ENCODE results near the gene RNF150. TPM values are rescaled to one million over a fixed set of nuclear protein-coding genes. Genes with fewer than 3 reads are reported as not detected.
"Not testable (repeated sequence)": the region's sequence is repeated elsewhere in the genome, so short reads cannot be mapped to it uniquely, and the experiment has no call there.

RNF150 gene
- total RNA-seq, 1 donor, result 16.4 TPM

GRCh38 chr4:140839406-140839805 lies 293.9 kb downstream of the RNF150 start:
- no peak overlapping the region for H3K4me3 ChIP-seq (ENCODE audit: low read depth, low read length)
- no peak for DNase-seq (ENCODE audit: low read depth)
- TF ChIP-seq, protein P1, sequence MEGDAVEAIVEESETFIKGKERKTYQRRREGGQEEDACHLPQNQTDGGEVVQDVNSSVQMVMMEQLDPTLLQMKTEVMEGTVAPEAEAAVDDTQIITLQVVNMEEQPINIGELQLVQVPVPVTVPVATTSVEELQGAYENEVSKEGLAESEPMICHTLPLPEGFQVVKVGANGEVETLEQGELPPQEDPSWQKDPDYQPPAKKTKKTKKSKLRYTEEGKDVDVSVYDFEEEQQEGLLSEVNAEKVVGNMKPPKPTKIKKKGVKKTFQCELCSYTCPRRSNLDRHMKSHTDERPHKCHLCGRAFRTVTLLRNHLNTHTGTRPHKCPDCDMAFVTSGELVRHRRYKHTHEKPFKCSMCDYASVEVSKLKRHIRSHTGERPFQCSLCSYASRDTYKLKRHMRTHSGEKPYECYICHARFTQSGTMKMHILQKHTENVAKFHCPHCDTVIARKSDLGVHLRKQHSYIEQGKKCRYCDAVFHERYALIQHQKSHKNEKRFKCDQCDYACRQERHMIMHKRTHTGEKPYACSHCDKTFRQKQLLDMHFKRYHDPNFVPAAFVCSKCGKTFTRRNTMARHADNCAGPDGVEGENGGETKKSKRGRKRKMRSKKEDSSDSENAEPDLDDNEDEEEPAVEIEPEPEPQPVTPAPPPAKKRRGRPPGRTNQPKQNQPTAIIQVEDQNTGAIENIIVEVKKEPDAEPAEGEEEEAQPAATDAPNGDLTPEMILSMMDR (IDR thresholded peaks at IDR 0.05; ENCODE audit: insufficient read depth, low read depth, low read length), result no peak

- TF ChIP-seq, protein P1 (IDR thresholded peaks at IDR 0.05; ENCODE audit: insufficient read depth, low read depth, low read length), result no peak
- H3K4me3 ChIP-seq (ENCODE audit: low read depth, low read length), result no peak overlapping the region
- no peak for DNase-seq (ENCODE audit: low read depth)
Observed at GRCh38 chr4:140837736-140838135, 295.5 kb downstream of the RNF150 start.

DNA sequence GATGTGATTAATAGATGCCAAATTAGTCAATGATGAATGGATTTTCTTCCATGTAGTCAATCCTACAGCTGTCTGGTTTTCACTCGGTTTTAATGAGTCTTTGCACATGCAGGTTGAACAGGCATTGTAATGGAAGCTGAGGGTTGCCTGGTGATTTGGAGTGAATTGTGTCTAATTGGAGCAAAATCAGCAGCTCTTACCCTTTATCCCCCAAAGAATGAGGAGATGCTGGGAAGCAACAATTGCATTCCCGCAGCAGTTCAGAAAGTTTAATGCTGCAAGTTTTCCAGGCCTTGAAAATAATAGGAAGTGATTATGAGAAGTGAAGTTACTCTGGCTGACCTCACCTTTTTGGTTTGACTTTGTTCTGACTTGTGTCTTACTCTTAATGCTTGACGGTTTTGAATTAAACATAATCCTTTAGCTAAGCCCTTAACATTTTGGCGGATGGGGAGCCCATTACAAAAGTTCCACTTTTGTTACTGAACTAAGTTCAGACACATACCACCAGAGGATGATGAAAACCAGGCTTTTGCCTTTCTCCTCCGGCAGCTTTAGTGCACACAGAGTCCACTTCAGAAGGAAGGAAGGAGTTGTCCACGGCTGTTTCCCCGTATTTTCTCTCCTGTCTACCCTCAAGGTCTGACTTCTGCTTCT lies 298.3 kb downstream of the RNF150 start:
- TF ChIP-seq, protein P1 (IDR thresholded peaks at IDR 0.05; ENCODE audit: insufficient read depth, low read depth, low read length), result no peak
- no peak for DNase-seq (ENCODE audit: low read depth)

DNA sequence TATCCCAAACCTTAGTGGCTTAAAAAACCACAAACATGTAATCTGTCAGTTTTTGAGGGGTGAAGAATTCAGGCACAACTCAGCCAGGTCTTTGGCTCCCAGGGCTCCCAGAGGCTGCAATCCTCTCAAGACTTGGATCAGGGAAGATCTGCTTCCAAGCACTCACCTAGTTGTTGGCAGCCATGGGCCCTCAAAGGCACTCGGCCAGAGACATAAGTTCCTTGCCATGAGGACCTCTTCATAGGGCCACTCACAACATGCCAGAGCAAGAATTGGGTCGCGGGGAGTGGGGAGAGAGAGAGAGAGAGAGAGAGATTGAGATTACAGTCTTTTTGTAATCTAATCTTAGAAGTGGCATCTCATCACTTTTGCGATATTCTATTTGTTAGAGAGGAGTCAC lies 300.0 kb downstream of the RNF150 start:
- TF ChIP-seq, protein P1 (IDR thresholded peaks at IDR 0.05; ENCODE audit: insufficient read depth, low read depth, low read length), result no peak
- H3K4me3 ChIP-seq (ENCODE audit: low read depth, low read length), result no peak overlapping the region
- no peak for DNase-seq (ENCODE audit: low read depth)

More for the DNA sequence above, 298.3 kb downstream of the RNF150 start:
- H3K4me3 ChIP-seq (ENCODE audit: low read depth, low read length), result no peak overlapping the region

- no peak for DNase-seq (ENCODE audit: low read depth)
- TF ChIP-seq, protein P1 (IDR thresholded peaks at IDR 0.05; ENCODE audit: insufficient read depth, low read depth, low read length), result no peak
- H3K4me3 ChIP-seq (ENCODE audit: low read depth, low read length), result no peak overlapping the region
Observed at GRCh38 chr4:140829825-140830224, 303.4 kb downstream of the RNF150 start.

DNA sequence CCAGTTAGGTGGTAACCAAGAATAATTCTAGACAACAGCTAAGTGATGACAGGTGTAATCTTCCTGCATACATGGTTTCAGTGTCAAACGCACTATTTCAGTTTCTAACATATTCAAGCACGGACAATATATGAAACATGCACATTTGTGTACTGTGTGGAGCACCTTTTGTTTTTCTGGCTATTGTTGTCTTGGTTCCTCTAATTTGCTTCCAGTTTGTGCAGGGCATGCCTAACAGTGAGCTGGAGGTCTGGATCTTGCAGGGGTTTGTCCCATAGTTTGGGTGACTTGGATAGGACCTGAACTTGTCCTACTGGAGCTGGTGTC lies 306.6 kb downstream of the RNF150 start:
- TF ChIP-seq, protein P1 (IDR thresholded peaks at IDR 0.05; ENCODE audit: insufficient read depth, low read depth, low read length), result no peak
- no peak for DNase-seq (ENCODE audit: low read depth)

DNA sequence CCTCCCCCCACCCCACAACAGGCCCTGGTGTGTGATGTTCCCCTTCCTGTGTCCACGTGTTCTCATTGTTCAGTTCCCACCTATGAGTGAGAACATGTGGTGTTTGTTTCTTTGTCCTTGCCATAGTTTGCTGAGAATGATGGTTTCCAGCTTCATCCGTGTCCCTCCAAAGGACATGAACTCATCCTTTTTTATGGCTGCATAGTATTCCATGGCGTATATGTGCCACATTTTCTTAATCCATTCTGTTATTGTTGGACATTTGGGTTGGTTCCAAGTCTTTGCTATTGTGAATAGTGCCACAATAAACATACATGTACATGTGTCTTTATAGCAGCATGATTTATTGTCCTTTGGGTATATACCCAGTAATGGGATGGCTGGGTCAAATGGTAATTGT lies 312.7 kb downstream of the RNF150 start:
- not testable (repeated sequence) for H3K4me3 ChIP-seq (ENCODE audit: low read depth, low read length); DNase-seq (ENCODE audit: low read depth)

More for the DNA sequence above, 306.6 kb downstream of the RNF150 start:
- no peak overlapping the region for H3K4me3 ChIP-seq (ENCODE audit: low read depth, low read length)

Measured in fibroblast of villous mesenchyme (primary cell).